Caco-2 (cell line): ENCODE measurements around the gene FAM171A2. TPM values are rescaled to one million over a fixed set of nuclear protein-coding genes. Genes with fewer than 3 reads are reported as not detected.

ENCODE experiments used
- BruUV-seq: library from RNA; stranded (reverse); fragments of 400-500 nt; replicated peaks from 2 replicates; lab custom pipeline; 2021; lab: Mats Ljungman, UMichigan
- CTCF ChIA-PET: fragments of 300-600 bp; sonication (Branson Sonifier 250); formaldehyde crosslinking; loops from one replicate; lab custom pipeline; 2022; ENCODE audit warnings: antibody characterized with exemption; lab: Charles Lee
- POLR2A ChIA-PET: fragments of 300-600 bp; sonication (Branson Sonifier 250); formaldehyde crosslinking; loops from one replicate; lab custom pipeline; 2022; ENCODE audit warnings: antibody characterized with exemption; lab: Charles Lee
- DNase-seq, 2 experiments: peaks; one replicate each; pipeline versions ENCODE4 v3.0.0 to v3.0.0-alpha.2; 2020 to 2022
- H3K27me3 ChIP-seq: replicated peaks from 2 replicates; pipeline ENCODE4 v1.6.0; 2011; ENCODE audit warnings: low read length; ENCODE audit not compliant: control insufficient read depth, insufficient read depth
- H3K36me3 ChIP-seq: 2 replicates; pipeline ENCODE4 v1.5.1; 2011; ENCODE audit warnings: low read length; ENCODE audit not compliant: control insufficient read depth, insufficient read depth
- H3K4me1 ChIP-seq: fragments of 250-450 bp; sonication (Bioruptor Pico); 2 replicates; pipeline ENCODE4 v1.5.1; 2020; ENCODE audit warnings: mild to moderate bottlenecking
- H3K4me3 ChIP-seq: 2 replicates; pipeline ENCODE4 v1.5.1; 2011; ENCODE audit warnings: low read depth, mild to moderate bottlenecking, control low read depth, low read length
- H3K9me3 ChIP-seq: fragments of 250-450 bp; sonication (Bioruptor Pico); 2 replicates; pipeline ENCODE4 v1.5.1; 2020; ENCODE audit warnings: mild to moderate bottlenecking, moderate library complexity
- H3K27ac Mint-ChIP-seq: one replicate; pipeline ENCODE4 v1.8.0; 2022; ENCODE audit warnings: mixed read lengths; ENCODE audit not compliant: unreplicated experiment
- H3K27me3 Mint-ChIP-seq: one replicate; pipeline ENCODE4 v1.8.0; 2022; ENCODE audit warnings: mixed read lengths; ENCODE audit not compliant: insufficient read depth, unreplicated experiment
- H3K36me3 Mint-ChIP-seq: one replicate; pipeline ENCODE4 v1.8.0; 2022; ENCODE audit warnings: mild to moderate bottlenecking, mixed read lengths; ENCODE audit not compliant: insufficient read depth, unreplicated experiment
- H3K4me1 Mint-ChIP-seq: one replicate; pipeline ENCODE4 v1.8.0; 2022; ENCODE audit warnings: low read depth, mixed read lengths; ENCODE audit not compliant: unreplicated experiment
- H3K4me3 Mint-ChIP-seq: one replicate; pipeline ENCODE4 v1.8.0; 2022; ENCODE audit warnings: mild to moderate bottlenecking, moderate library complexity, mixed read lengths; ENCODE audit not compliant: unreplicated experiment
- H3K9me3 Mint-ChIP-seq: one replicate; pipeline ENCODE4 v1.8.0; 2022; ENCODE audit warnings: mixed read lengths; ENCODE audit not compliant: unreplicated experiment
- intact Hi-C: fragments of 100-400 bp; cut with micrococcal nuclease; formaldehyde crosslinking; loops from one replicate; pipeline ENCODE4 v1.10.0; 2022; ENCODE audit not compliant: unreplicated experiment
- total RNA-seq: library from RNA; stranded (reverse); gene quantifications from 2 replicates; pipeline ENCODE4 v1.2.3, GENCODE V29; 2022
- TF ChIP-seq, protein P1 (sequence below), 2 experiments: fragments of 200-600 bp in 1 of 2; IDR thresholded peaks; 1 replicate in 1 of 2; 2 replicates in 1 of 2; pipeline versions ENCODE4 v1.5.1 to v1.8.0; 2011 to 2022; ENCODE audit warnings: antibody characterized with exemption in 1 of 2, control low read depth in 1 of 2, inconsistent platforms in 1 of 2, low read depth in 1 of 2, low read length in 1 of 2, mild to moderate bottlenecking in 1 of 2, moderate library complexity in 1 of 2; ENCODE audit not compliant: insufficient read depth in 1 of 2, severe bottlenecking in 1 of 2, unreplicated experiment in 1 of 2

Gene FAM171A2
- total RNA-seq, 1 experiment from 2014 or later, result 3.6 TPM

DNA sequence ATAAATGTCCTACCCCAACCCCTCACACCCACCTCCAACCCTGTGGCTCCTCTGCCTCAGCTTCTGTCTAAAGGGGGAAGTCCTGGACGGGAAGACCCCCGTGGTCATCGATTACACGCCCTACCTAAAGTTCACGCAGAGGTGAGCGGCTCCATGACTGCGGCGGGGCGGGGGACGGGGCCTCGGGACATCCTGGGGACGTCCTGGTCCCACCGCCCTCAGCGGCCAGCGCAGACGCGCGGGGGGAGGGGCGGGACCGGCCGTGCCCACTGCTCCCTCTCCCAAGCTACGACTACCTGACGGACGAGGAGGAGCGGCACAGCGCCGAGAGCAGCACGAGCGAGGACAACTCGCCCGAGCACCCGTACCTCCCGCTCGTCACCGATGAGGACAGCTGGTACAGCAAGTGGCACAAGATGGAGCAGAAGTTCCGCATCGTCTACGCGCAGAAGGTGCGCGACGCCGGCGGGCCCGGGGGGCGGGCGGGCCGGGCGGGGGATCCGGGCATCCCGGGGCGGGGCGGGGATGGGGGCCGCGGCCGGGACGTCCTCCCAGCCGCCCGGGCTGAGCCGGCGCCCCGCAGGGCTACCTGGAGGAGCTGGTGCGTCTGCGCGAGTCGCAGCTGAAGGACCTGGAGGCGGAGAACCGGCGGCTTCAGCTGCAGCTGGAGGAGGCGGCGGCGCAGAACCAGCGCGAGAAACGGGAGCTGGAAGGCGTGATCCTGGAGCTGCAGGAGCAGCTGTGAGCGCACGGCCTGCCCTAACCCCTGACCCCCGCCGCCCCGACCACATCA is 48.6 kb downstream of the FAM171A2 start:
- Histone ChIP-seq H3K9me3 (no peaks in the 10 kb centered on the region), H3K36me3 (no peaks in the 10 kb centered on the region), H3K4me3 (peak overlapping the region; percentile 43), H3K27me3 (no peaks in the 10 kb centered on the region; the same call in 1 of the 2 replicates), H3K4me1 (peaks cover 13% of the 10 kb centered on the region)
- no TSS peak for BruUV-seq
- no peak overlapping the region for H3K27ac Mint-ChIP-seq
- peak overlapping the region; percentile 85 for H3K4me3 Mint-ChIP-seq
- H3K4me1 Mint-ChIP-seq, result peaks cover 18% of the 10 kb centered on the region
- DNase-seq, result peak; percentile 73 to 74
- CTCF ChIA-PET, result interaction anchor here (0.6 kb wide), 1 partner anchor 60 kb away, joined by 3 read pairs; no protein-coding TSS in a partner anchor
- POLR2A ChIA-PET, result no interaction called here
- TF ChIP-seq, protein P1, sequence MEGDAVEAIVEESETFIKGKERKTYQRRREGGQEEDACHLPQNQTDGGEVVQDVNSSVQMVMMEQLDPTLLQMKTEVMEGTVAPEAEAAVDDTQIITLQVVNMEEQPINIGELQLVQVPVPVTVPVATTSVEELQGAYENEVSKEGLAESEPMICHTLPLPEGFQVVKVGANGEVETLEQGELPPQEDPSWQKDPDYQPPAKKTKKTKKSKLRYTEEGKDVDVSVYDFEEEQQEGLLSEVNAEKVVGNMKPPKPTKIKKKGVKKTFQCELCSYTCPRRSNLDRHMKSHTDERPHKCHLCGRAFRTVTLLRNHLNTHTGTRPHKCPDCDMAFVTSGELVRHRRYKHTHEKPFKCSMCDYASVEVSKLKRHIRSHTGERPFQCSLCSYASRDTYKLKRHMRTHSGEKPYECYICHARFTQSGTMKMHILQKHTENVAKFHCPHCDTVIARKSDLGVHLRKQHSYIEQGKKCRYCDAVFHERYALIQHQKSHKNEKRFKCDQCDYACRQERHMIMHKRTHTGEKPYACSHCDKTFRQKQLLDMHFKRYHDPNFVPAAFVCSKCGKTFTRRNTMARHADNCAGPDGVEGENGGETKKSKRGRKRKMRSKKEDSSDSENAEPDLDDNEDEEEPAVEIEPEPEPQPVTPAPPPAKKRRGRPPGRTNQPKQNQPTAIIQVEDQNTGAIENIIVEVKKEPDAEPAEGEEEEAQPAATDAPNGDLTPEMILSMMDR (IDR thresholded peaks at IDR 0.05; ENCODE audit: insufficient read depth in 1 of 2, low read depth in 1 of 2, low read length in 1 of 2, severe bottlenecking in 1 of 2, unreplicated experiment in 1 of 2), result no peak
- H3K27me3 Mint-ChIP-seq, result peaks cover 19% of the 10 kb centered on the region
- no peaks in the 10 kb centered on the region for H3K9me3 Mint-ChIP-seq
- intact Hi-C loops, result no loop called here
- H3K36me3 Mint-ChIP-seq, result peaks cover 29% of the 10 kb centered on the region

DNA sequence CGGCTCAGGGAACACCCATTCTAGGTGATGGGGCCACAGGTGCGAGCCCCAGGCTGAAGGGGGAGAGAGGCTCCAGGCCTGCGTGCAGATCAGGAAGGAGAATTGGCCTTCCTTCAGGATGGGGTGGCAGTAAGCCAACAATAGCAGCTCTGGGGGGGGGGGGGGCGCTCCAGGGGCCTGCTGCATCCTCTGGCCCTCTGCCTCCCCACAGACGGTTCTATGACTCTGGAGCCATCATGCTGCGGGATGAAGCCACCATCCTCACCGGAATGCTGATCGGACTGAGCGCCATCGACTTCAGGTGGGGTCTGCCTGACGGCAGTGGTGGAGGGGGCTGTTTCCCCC is 49.2 kb downstream of the FAM171A2 start:
- Mint-ChIP-seq H3K27me3 (peaks cover 19% of the 10 kb centered on the region), H3K4me3 (peak overlapping the region; percentile 85), H3K4me1 (peaks cover 18% of the 10 kb centered on the region), H3K27ac (no peak overlapping the region), H3K36me3 (peaks cover 33% of the 10 kb centered on the region), H3K9me3 (no peaks in the 10 kb centered on the region)
- CTCF ChIA-PET, result no interaction called here
- TF ChIP-seq, protein P1 (IDR thresholded peaks at IDR 0.05; ENCODE audit: insufficient read depth in 1 of 2, low read depth in 1 of 2, low read length in 1 of 2, severe bottlenecking in 1 of 2, unreplicated experiment in 1 of 2), result no peak
- Histone ChIP-seq H3K9me3 (no peaks in the 10 kb centered on the region), H3K27me3 (no peaks in the 10 kb centered on the region; the same call in 1 of the 2 replicates), H3K4me1 (peaks cover 13% of the 10 kb centered on the region), H3K4me3 (peak overlapping the region; percentile 43), H3K36me3 (no peaks in the 10 kb centered on the region)
- POLR2A ChIA-PET, result no interaction called here
- intact Hi-C loops, result no loop called here
- no TSS peak for BruUV-seq
- DNase-seq, result no peak

DNA sequence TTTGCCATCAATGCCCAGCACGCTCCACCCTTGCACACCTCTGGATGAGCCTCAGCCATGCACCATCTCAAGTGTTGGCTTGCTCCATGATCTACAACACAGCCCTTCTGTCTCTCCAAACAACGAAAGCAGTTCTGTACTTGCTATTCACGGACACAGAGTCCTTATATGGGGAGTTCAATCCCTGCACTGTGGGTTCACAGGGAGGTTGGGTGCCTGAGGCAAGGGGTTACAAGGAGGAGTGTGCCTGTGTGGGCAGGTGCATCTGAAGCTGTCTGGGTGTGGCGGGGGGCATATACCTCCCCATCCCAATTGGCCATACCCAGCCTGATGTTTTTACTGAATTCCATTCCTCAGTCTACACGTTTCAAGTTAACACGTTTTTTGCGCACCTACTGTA is 49.6 kb downstream of the FAM171A2 start:
- no peaks in the 10 kb centered on the region for H3K9me3 Mint-ChIP-seq
- TF ChIP-seq, protein P1 (IDR thresholded peaks at IDR 0.05; ENCODE audit: insufficient read depth in 1 of 2, low read depth in 1 of 2, low read length in 1 of 2, severe bottlenecking in 1 of 2, unreplicated experiment in 1 of 2), result no peak
- intact Hi-C loops, result no loop called here
- no TSS peak for BruUV-seq
- no peak overlapping the region for H3K27ac Mint-ChIP-seq
- Histone ChIP-seq H3K27me3 (no peaks in the 10 kb centered on the region; the same call in 1 of the 2 replicates), H3K9me3 (no peaks in the 10 kb centered on the region), H3K4me3 (no peak overlapping the region), H3K4me1 (peaks cover 13% of the 10 kb centered on the region), H3K36me3 (no peaks in the 10 kb centered on the region)
- peaks cover 19% of the 10 kb centered on the region for H3K27me3 Mint-ChIP-seq
- H3K4me1 Mint-ChIP-seq, result peaks cover 18% of the 10 kb centered on the region
- DNase-seq, result no peak
- H3K4me3 Mint-ChIP-seq, result peak overlapping the region; percentile 85
- CTCF ChIA-PET, result no interaction called here
- POLR2A ChIA-PET, result no interaction called here
- H3K36me3 Mint-ChIP-seq, result peaks cover 34% of the 10 kb centered on the region
